AG04450 (cell line): ENCODE measurements around the gene STRN3. TPM values are rescaled to one million over a fixed set of nuclear protein-coding genes. Genes with fewer than 3 reads are reported as not detected.
"Not testable (repeated sequence)": the region's sequence is repeated elsewhere in the genome, so short reads cannot be mapped to it uniquely, and the experiment has no call there.

Experiments used
- CTCF ChIA-PET: fragments of 300-600, 350-600 bp; formaldehyde crosslinking; extraction: SDS; loops from one replicate; lab custom pipeline; 2022; ENCODE audit warnings: antibody characterized with exemption, inconsistent platforms; lab: Charles Lee
- POLR2A ChIA-PET: fragments of 350-600 bp; formaldehyde crosslinking; extraction: SDS; loops from one replicate; lab custom pipeline; 2021; ENCODE audit warnings: antibody characterized with exemption, inconsistent platforms; lab: Yijun Ruan, JAX
- DNase-seq: peaks from one replicate; pipeline ENCODE4 v3.0.0-alpha.2; 2011; ENCODE audit warnings: low read depth, low spot score
- H3K27ac ChIP-seq: one replicate; pipeline ENCODE4 v1.5.1; 2012; ENCODE audit warnings: low read depth, low read length, control low read depth
- H3K27me3 ChIP-seq: one replicate; pipeline ENCODE4 v1.6.0; 2012; ENCODE audit warnings: low read length; ENCODE audit not compliant: control insufficient read depth, insufficient read depth
- H3K4me3 ChIP-seq: 2 replicates; pipeline ENCODE4 v1.5.1; 2011; ENCODE audit warnings: mild to moderate bottlenecking, low read depth, low read length, control low read depth
- H3K9me3 ChIP-seq: 2 replicates; pipeline ENCODE4 v1.5.1; 2012; ENCODE audit warnings: low read length; ENCODE audit not compliant: control insufficient read depth, insufficient read depth
- polyA plus RNA-seq: library from polyadenylated mRNA; depleted of rRNA; stranded (reverse); fragments of >200 nt; gene quantifications from 2 replicates; pipeline ENCODE4 v1.2.3, GENCODE V29; 2011
- TF ChIP-seq, protein P1 (sequence below): IDR thresholded peaks from 2 replicates; pipeline ENCODE4 v1.5.1; 2011; ENCODE audit warnings: low read depth, low read length, control low read depth, inconsistent platforms

Gene STRN3
- polyA plus RNA-seq, 1 experiment: 41.1 TPM

DNA sequence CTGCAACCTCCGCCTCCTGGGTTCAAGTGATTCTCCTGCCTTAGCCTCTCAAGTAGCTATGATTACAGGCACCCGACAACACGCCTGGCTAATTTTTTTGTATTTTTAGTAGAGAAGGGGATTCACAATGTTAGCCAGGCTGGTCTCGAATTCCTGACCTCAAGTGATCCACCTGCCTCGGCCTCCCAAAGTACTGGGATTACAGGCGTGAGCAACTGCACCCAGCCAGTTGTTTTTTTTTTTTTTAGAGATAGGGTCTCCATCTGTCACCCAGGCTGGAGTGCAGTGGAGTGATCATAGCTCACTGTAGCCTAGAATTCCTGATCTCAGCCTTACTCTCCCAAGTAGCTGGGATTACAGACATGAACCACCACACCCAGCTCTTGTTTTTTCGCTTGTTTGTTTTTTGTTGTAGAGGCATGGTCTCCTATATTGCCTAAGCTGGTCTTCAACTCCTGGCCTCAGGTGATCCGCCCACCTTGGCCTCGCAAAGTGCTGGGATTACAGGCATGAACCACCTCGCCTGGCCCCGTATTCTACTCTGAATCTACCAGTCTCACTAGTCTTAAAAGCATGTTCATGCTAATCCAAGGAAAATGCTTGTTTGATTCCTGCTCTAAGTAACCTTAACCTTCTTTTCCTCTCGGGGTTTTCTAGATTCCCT lies 31.7 kb upstream of the STRN3 start:
- CTCF ChIA-PET: interaction anchor here (0.6 kb wide), 1 partner anchor 137 kb away, joined by 5 read pairs; no protein-coding TSS in a partner anchor
- TF ChIP-seq, protein P1, sequence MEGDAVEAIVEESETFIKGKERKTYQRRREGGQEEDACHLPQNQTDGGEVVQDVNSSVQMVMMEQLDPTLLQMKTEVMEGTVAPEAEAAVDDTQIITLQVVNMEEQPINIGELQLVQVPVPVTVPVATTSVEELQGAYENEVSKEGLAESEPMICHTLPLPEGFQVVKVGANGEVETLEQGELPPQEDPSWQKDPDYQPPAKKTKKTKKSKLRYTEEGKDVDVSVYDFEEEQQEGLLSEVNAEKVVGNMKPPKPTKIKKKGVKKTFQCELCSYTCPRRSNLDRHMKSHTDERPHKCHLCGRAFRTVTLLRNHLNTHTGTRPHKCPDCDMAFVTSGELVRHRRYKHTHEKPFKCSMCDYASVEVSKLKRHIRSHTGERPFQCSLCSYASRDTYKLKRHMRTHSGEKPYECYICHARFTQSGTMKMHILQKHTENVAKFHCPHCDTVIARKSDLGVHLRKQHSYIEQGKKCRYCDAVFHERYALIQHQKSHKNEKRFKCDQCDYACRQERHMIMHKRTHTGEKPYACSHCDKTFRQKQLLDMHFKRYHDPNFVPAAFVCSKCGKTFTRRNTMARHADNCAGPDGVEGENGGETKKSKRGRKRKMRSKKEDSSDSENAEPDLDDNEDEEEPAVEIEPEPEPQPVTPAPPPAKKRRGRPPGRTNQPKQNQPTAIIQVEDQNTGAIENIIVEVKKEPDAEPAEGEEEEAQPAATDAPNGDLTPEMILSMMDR: no peak

DNA sequence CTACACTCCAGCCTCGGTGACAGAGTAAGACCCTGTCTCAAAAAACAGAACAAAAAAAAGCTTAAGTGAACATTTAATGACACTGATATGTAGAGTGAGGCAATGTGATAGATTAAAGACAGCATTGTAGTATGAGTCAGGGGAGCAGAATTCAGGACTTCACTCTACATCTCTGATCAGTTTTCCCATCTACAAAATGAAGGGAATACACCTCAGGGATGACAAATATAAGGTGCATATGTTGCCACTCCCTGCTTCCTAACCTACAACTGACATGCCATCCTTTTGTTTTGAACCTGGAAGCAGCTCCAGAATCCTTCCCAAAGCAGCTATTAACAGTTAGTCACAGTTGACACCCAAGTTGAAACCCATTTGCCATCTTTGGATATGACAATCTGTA lies 30.9 kb upstream of the STRN3 start:
- no peak for DNase-seq
- ChIA-PET POLR2A (interaction anchor here (0.6 kb wide), 1 partner anchor 31 kb away, joined by 3 read pairs; no protein-coding TSS in a partner anchor), CTCF (interaction anchor here (0.5 kb wide), 1 partner anchor 9 kb away, joined by 4 read pairs; no protein-coding TSS in a partner anchor)

More for the DNA sequence above, 31.7 kb upstream of the STRN3 start:
- no peak for DNase-seq
- no peaks in the 10 kb centered on the region for H3K27me3 ChIP-seq
- H3K9me3 ChIP-seq: no peaks in the 10 kb centered on the region
- POLR2A ChIA-PET: no interaction called here
- H3K27ac ChIP-seq: no peak overlapping the region
- H3K4me3 ChIP-seq: no peak overlapping the region

DNA sequence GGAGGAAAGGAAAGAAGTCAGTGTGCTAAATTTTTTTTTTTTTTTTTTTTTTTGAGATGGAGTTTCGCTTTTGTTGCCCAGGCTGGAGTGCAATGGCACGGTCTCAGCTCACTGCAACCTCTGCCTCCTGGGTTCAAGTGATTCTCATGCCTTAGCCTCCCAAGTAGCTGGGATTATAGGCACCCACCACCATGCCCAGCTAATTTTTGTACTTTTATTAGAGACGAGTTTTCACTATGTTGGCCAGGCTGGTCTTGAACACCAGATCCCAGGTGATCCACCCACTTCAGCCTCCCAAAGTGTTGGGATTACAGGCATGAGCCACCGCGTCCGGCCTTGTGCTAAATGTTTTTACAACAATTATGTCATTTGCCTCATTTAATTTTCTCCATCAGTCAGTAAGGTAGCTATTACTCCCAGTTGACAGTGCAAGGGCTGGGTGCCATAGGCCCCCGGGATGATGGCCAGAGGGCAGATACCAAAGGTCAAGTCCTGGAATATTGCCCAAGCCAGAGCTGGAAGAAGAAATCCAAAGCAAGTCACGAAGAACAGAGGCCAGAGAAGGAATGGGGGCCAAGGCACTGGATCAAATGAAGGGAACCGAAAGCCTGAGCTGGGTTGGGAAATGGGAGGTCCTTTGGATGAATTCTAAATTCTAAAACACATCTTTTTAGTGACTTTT lies 26.9 kb upstream of the STRN3 start:
- POLR2A ChIA-PET, H3K4me3 ChIP-seq, DNase-seq, H3K27ac ChIP-seq, H3K9me3 ChIP-seq, H3K27me3 ChIP-seq: not testable (repeated sequence)
- CTCF ChIA-PET: interaction anchor here (0.7 to 1.0 kb wide), 2 partner anchors 29 to 965 kb away, joined by 3 to 4 read pairs; no protein-coding TSS in a partner anchor

More for the DNA sequence above, 30.9 kb upstream of the STRN3 start:
- no peaks in the 10 kb centered on the region for H3K27me3 ChIP-seq
- H3K9me3 ChIP-seq: no peaks in the 10 kb centered on the region
- no peak overlapping the region for H3K27ac ChIP-seq
- TF ChIP-seq, protein P1: no peak
- H3K4me3 ChIP-seq: no peak overlapping the region

DNA sequence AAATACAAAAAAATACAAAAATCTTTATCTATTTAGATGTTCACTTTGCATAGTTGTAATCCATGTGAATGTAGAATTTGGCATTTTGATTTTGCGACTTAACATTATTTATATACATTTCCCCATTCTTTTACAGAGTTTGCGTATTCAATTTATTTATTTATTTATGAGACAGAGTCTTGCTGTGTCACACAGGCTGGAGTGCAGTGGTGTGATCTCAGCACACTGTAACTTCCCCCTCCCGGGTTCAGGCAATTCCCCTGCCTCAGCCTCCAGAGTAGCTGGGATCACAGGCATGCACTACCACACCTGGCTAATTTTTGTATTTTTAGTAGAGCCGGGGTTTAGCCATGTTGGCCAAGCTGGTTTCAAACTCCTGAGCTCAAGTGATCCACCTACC lies 25.3 kb upstream of the STRN3 start:
- POLR2A ChIA-PET: no interaction called here
- no peak overlapping the region for H3K27ac ChIP-seq
- CTCF ChIA-PET: no interaction called here
- no peaks in the 10 kb centered on the region for H3K27me3 ChIP-seq
- H3K4me3 ChIP-seq: no peak overlapping the region
- DNase-seq: no peak
- H3K9me3 ChIP-seq: no peaks in the 10 kb centered on the region
- TF ChIP-seq, protein P1: no peak

DNA sequence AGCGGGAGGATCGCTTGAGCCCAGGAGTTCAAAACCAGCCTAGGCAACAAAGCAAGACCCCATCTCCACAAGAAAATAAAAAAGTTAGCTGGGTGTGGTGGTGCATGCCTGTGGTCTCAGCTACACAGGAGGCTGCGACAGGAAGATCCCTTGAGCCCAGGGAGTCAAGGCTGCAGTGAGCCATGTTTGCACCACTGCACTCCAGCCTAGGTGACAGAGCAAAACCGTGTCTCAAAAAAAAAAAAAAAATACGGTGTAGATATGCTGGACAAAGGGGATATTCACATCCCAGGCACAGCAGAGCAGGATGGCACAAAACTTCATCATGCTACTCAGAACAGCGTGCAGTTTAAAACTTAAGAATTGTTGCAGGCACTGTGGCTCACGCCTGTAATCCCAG lies 24.8 kb upstream of the STRN3 start:
- CTCF ChIA-PET: no interaction called here
- TF ChIP-seq, protein P1: no peak
- H3K27ac ChIP-seq: no peak overlapping the region
- no peak for DNase-seq
- no peaks in the 10 kb centered on the region for H3K9me3 ChIP-seq
- POLR2A ChIA-PET: no interaction called here
- H3K27me3 ChIP-seq: no peaks in the 10 kb centered on the region
- H3K4me3 ChIP-seq: no peak overlapping the region
